Measurements from ENCODE around the gene TMEM255A. TPM values are rescaled to one million over a fixed set of nuclear protein-coding genes. Genes with fewer than 3 reads are reported as not detected.

The TMEM255A gene
- polyA plus RNA-seq, 4 donors, result 0.22 to 1.7 (median 0.27) TPM; not detected in 1

GRCh38 chrX:120301960-120302359 is 9.3 kb downstream of the TMEM255A start:
- H3K27ac ChIP-seq (ENCODE audit: low read depth in 1 of 3, low read length in 2 of 3), result no peak overlapping the region
- peaks cover 0 to 20% (median 0%) of the 10 kb centered on the region in 3 donors for H3K27me3 ChIP-seq (ENCODE audit: control insufficient read depth in 3 of 3, insufficient read depth in 3 of 3, low read length in 3 of 3)
- H3K4me1 ChIP-seq (ENCODE audit: control insufficient read depth in 3 of 3, insufficient read depth in 2 of 3, low read depth in 1 of 3, low read length in 2 of 3), result no peaks in the 10 kb centered on the region
- 33 to 54% (median 38%) methylated on average over 4 of the region's 4 CpGs for WGBS, 3 donors
- H3K4me3 ChIP-seq (ENCODE audit: low read depth in 1 of 3, low read length in 3 of 3), result no peak overlapping the region
- no peaks in the 10 kb centered on the region for H3K9me3 ChIP-seq (ENCODE audit: control insufficient read depth in 2 of 2, insufficient read depth in 1 of 2, low read depth in 1 of 2, low read length in 1 of 2)
- FAIRE-seq, result no peak
- no peaks in the 10 kb centered on the region for H3K36me3 ChIP-seq (ENCODE audit: control insufficient read depth in 3 of 3, insufficient read depth in 2 of 3, low read depth in 1 of 3, low read length in 3 of 3)
- DNase-seq, result no peak

DNA sequence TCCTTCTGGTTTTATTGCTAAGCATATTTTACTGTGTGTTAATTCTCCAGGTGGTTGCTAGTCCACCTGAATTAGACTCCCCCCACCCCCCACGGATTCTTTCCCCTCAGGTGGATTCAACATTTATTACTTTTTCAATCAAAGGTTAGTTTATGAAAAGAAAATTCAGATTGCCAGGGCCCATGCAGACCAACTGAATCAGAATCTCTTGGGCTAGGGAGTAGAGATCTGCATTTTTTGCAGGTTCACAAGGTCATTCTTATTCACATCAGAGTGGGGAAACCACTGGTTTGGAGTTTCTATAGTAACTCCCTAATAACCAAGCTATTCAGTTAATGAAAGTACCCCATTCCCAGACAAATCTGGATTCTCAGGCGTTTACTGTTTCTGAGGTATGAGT is 9.8 kb downstream of the TMEM255A start:
- 28 to 55% (median 28%) methylated on average over 2 of the region's 2 CpGs for WGBS, 3 donors
- H3K4me1 ChIP-seq (ENCODE audit: control insufficient read depth in 3 of 3, insufficient read depth in 2 of 3, low read depth in 1 of 3, low read length in 2 of 3), result no peaks in the 10 kb centered on the region
- no peak overlapping the region for H3K4me3 ChIP-seq (ENCODE audit: low read depth in 1 of 3, low read length in 3 of 3)
- no peak for FAIRE-seq
- peaks cover 0 to 18% (median 0%) of the 10 kb centered on the region in 3 donors for H3K27me3 ChIP-seq (ENCODE audit: control insufficient read depth in 3 of 3, insufficient read depth in 3 of 3, low read length in 3 of 3)
- no peak overlapping the region for H3K27ac ChIP-seq (ENCODE audit: low read depth in 1 of 3, low read length in 2 of 3)
- H3K9me3 ChIP-seq (ENCODE audit: control insufficient read depth in 2 of 2, insufficient read depth in 1 of 2, low read depth in 1 of 2, low read length in 1 of 2), result no peaks in the 10 kb centered on the region
- no peaks in the 10 kb centered on the region for H3K36me3 ChIP-seq (ENCODE audit: control insufficient read depth in 3 of 3, insufficient read depth in 2 of 3, low read depth in 1 of 3, low read length in 3 of 3)
- no peak for DNase-seq

- Histone ChIP-seq H3K27me3 (ENCODE audit: control insufficient read depth in 3 of 3, insufficient read depth in 3 of 3, low read length in 3 of 3) (peaks cover 0 to 7% (median 0%) of the 10 kb centered on the region in 3 donors), H3K36me3 (ENCODE audit: control insufficient read depth in 3 of 3, insufficient read depth in 2 of 3, low read depth in 1 of 3, low read length in 3 of 3) (no peaks in the 10 kb centered on the region), H3K9me3 (ENCODE audit: control insufficient read depth in 2 of 2, insufficient read depth in 1 of 2, low read depth in 1 of 2, low read length in 1 of 2) (no peaks in the 10 kb centered on the region), H3K4me3 (ENCODE audit: low read depth in 1 of 3, low read length in 3 of 3) (no peak overlapping the region), H3K4me1 (ENCODE audit: control insufficient read depth in 3 of 3, insufficient read depth in 2 of 3, low read depth in 1 of 3, low read length in 2 of 3) (no peaks in the 10 kb centered on the region), H3K27ac (ENCODE audit: low read depth in 1 of 3, low read length in 2 of 3) (no peak overlapping the region)
- FAIRE-seq, result no peak
- no peak for DNase-seq
- 60 to 65% (median 62%) methylated on average over 2 of the region's 2 CpGs for WGBS, 3 donors
Measured at GRCh38 chrX:120299928-120300327, 11.3 kb downstream of the TMEM255A start.

DNA sequence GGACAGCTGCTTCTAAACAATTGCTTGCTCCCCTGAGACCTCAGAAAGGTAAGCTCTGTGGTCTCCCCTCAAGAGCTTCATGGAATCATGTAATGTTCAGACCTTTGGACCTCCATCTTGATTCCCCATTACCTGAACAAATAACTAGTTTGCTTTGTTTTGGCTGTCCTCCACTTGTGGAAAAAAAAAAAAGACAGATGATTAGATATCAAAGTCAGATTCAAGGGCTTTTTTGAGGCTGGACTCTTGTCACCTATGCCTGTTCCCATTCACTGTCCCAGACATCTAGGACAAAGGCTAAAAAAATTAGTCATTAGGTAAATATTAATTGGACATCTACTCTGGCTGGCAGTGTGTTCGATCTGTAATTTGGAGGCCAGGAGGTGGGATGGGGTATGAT is 13.3 kb downstream of the TMEM255A start:
- Histone ChIP-seq H3K27me3 (ENCODE audit: control insufficient read depth in 3 of 3, insufficient read depth in 3 of 3, low read length in 3 of 3) (peaks cover 0 to 4% (median 0%) of the 10 kb centered on the region in 3 donors), H3K4me3 (ENCODE audit: low read depth in 1 of 3, low read length in 3 of 3) (no peak overlapping the region), H3K9me3 (ENCODE audit: control insufficient read depth in 2 of 2, insufficient read depth in 1 of 2, low read depth in 1 of 2, low read length in 1 of 2) (no peaks in the 10 kb centered on the region), H3K36me3 (ENCODE audit: control insufficient read depth in 3 of 3, insufficient read depth in 2 of 3, low read depth in 1 of 3, low read length in 3 of 3) (no peaks in the 10 kb centered on the region), H3K4me1 (ENCODE audit: control insufficient read depth in 3 of 3, insufficient read depth in 2 of 3, low read depth in 1 of 3, low read length in 2 of 3) (no peaks in the 10 kb centered on the region), H3K27ac (ENCODE audit: low read depth in 1 of 3, low read length in 2 of 3) (no peak overlapping the region)
- FAIRE-seq (no peak), DNase-seq (no peak)
- WGBS, 3 donors, result 26 to 80% (median 43%) methylated on average over 1 of the region's 1 CpG

GRCh38 chrX:120294651-120295050 is 16.6 kb downstream of the TMEM255A start:
- no peak for FAIRE-seq
- DNase-seq, result no peak
- H3K4me3 ChIP-seq (ENCODE audit: low read depth in 1 of 3, low read length in 3 of 3), result no peak overlapping the region

GRCh38 chrX:120293015-120293414 is 18.2 kb downstream of the TMEM255A start:
- WGBS, 3 donors, result 26 to 65% (median 54%) methylated on average over 2 of the region's 2 CpGs
- no peak for DNase-seq
- Histone ChIP-seq H3K4me1 (ENCODE audit: control insufficient read depth in 3 of 3, insufficient read depth in 2 of 3, low read depth in 1 of 3, low read length in 2 of 3) (no peaks in the 10 kb centered on the region), H3K27ac (ENCODE audit: low read depth in 1 of 3, low read length in 2 of 3) (no peak overlapping the region), H3K4me3 (ENCODE audit: low read depth in 1 of 3, low read length in 3 of 3) (no peak overlapping the region), H3K36me3 (ENCODE audit: control insufficient read depth in 3 of 3, insufficient read depth in 2 of 3, low read depth in 1 of 3, low read length in 3 of 3) (no peaks in the 10 kb centered on the region), H3K9me3 (ENCODE audit: control insufficient read depth in 2 of 2, insufficient read depth in 1 of 2, low read depth in 1 of 2, low read length in 1 of 2) (no peaks in the 10 kb centered on the region), H3K27me3 (ENCODE audit: control insufficient read depth in 3 of 3, insufficient read depth in 3 of 3, low read length in 3 of 3) (no peaks in the 10 kb centered on the region)
- no peak for FAIRE-seq

More at GRCh38 chrX:120294651-120295050, 16.6 kb downstream of the TMEM255A start:
- no peaks in the 10 kb centered on the region for H3K36me3 ChIP-seq (ENCODE audit: control insufficient read depth in 3 of 3, insufficient read depth in 2 of 3, low read depth in 1 of 3, low read length in 3 of 3)
- H3K9me3 ChIP-seq (ENCODE audit: control insufficient read depth in 2 of 2, insufficient read depth in 1 of 2, low read depth in 1 of 2, low read length in 1 of 2), result no peaks in the 10 kb centered on the region
- no peak overlapping the region for H3K27ac ChIP-seq (ENCODE audit: low read depth in 1 of 3, low read length in 2 of 3)
- no peaks in the 10 kb centered on the region for H3K27me3 ChIP-seq (ENCODE audit: control insufficient read depth in 3 of 3, insufficient read depth in 3 of 3, low read length in 3 of 3)
- no peaks in the 10 kb centered on the region for H3K4me1 ChIP-seq (ENCODE audit: control insufficient read depth in 3 of 3, insufficient read depth in 2 of 3, low read depth in 1 of 3, low read length in 2 of 3)

DNA sequence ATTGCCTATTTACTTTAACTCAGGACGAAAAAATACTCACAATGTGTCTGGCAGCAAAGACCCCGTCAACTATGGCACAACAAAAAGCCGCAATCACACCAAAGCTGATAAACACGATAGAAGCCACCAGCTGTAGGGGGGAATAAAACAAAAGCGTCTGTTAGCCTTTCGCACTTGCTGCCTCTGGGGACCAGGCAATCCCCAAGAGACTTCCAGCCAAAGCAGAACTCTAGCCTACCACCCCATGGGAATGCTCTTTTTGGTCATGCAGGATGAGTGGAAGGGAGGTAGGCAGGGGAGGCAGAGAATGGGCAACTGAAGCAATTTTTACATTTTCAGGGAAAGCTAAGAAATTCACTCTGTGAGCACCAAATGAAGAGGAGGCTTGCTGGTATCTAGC is 20.1 kb downstream of the TMEM255A start:
- Histone ChIP-seq H3K4me1 (ENCODE audit: control insufficient read depth in 3 of 3, insufficient read depth in 2 of 3, low read depth in 1 of 3, low read length in 2 of 3) (no peaks in the 10 kb centered on the region), H3K27ac (ENCODE audit: low read depth in 1 of 3, low read length in 2 of 3) (no peak overlapping the region), H3K9me3 (ENCODE audit: control insufficient read depth in 2 of 2, insufficient read depth in 1 of 2, low read depth in 1 of 2, low read length in 1 of 2) (no peaks in the 10 kb centered on the region), H3K36me3 (ENCODE audit: control insufficient read depth in 3 of 3, insufficient read depth in 2 of 3, low read depth in 1 of 3, low read length in 3 of 3) (no peaks in the 10 kb centered on the region), H3K4me3 (ENCODE audit: low read depth in 1 of 3, low read length in 3 of 3) (no peak overlapping the region), H3K27me3 (ENCODE audit: control insufficient read depth in 3 of 3, insufficient read depth in 3 of 3, low read length in 3 of 3) (no peaks in the 10 kb centered on the region)
- FAIRE-seq, result no peak
- no peak for DNase-seq
- 78 to 92% (median 86%) methylated on average over 6 of the region's 6 CpGs for WGBS, 3 donors

GRCh38 chrX:120290107-120290506 is 21.2 kb downstream of the TMEM255A start:
- no peaks in the 10 kb centered on the region for H3K9me3 ChIP-seq (ENCODE audit: control insufficient read depth in 2 of 2, insufficient read depth in 1 of 2, low read depth in 1 of 2, low read length in 1 of 2)
- no peak overlapping the region for H3K27ac ChIP-seq (ENCODE audit: low read depth in 1 of 3, low read length in 2 of 3)
- no peak overlapping the region for H3K4me3 ChIP-seq (ENCODE audit: low read depth in 1 of 3, low read length in 3 of 3)
- no peaks in the 10 kb centered on the region for H3K4me1 ChIP-seq (ENCODE audit: control insufficient read depth in 3 of 3, insufficient read depth in 2 of 3, low read depth in 1 of 3, low read length in 2 of 3)
- no peaks in the 10 kb centered on the region for H3K36me3 ChIP-seq (ENCODE audit: control insufficient read depth in 3 of 3, insufficient read depth in 2 of 3, low read depth in 1 of 3, low read length in 3 of 3)
- FAIRE-seq (no peak), DNase-seq (no peak)
- no peaks in the 10 kb centered on the region for H3K27me3 ChIP-seq (ENCODE audit: control insufficient read depth in 3 of 3, insufficient read depth in 3 of 3, low read length in 3 of 3)

GRCh38 chrX:120287513-120288112 is 23.6 kb downstream of the TMEM255A start:
- no peaks in the 10 kb centered on the region for H3K4me1 ChIP-seq (ENCODE audit: control insufficient read depth in 3 of 3, insufficient read depth in 2 of 3, low read depth in 1 of 3, low read length in 2 of 3)
- H3K4me3 ChIP-seq (ENCODE audit: low read depth in 1 of 3, low read length in 3 of 3), result no peak overlapping the region
- 44 to 60% (median 58%) methylated on average over 3 of the region's 3 CpGs for WGBS, 3 donors
- H3K36me3 ChIP-seq (ENCODE audit: control insufficient read depth in 3 of 3, insufficient read depth in 2 of 3, low read depth in 1 of 3, low read length in 3 of 3), result no peaks in the 10 kb centered on the region
- no peak overlapping the region for H3K27ac ChIP-seq (ENCODE audit: low read depth in 1 of 3, low read length in 2 of 3)
- no peaks in the 10 kb centered on the region for H3K9me3 ChIP-seq (ENCODE audit: control insufficient read depth in 2 of 2, insufficient read depth in 1 of 2, low read depth in 1 of 2, low read length in 1 of 2)
- no peak for FAIRE-seq
- no peaks in the 10 kb centered on the region for H3K27me3 ChIP-seq (ENCODE audit: control insufficient read depth in 3 of 3, insufficient read depth in 3 of 3, low read length in 3 of 3)
- no peak for DNase-seq
